ENCODE measurements around the gene AGTR1. TPM values are rescaled to one million over a fixed set of nuclear protein-coding genes. Genes with fewer than 3 reads are reported as not detected.

Gene AGTR1
- polyA plus RNA-seq, 2 of the 4 experiments (the other 2 are of a cell fraction) = 0.92 to 3.1 TPM

DNA sequence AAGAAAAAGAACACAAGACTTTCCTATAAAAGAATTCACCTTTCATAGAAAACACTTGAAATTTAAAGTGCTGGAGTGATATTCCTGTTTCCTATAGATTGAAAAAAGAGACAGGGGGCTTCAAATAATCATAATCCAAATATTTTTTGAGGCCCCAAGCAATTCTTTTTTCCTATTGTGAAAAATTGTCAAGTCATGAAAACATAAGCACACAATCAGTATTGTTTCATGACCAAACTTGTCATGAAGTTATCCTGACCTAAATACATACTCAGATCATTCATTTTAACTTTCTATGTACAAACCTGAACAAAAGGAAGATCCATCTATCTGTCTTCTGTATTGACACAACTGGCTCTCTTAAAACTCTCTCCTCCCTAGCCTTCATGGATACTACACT lies 57.9 kb downstream of the AGTR1 start:
- FAIRE-seq (no peak), ATAC-seq (no peak), DNase-seq (ENCODE audit: low read depth in 1 of 2, low spot score in 1 of 2) (no peak)
- no peak overlapping the region for H3K4me3 ChIP-seq
- no peaks in the 10 kb centered on the region for H3K9me3 ChIP-seq
- H3K4me1 ChIP-seq = no peaks in the 10 kb centered on the region; the same call in 2 of the 3 replicates
- no peak overlapping the region for H3K27ac ChIP-seq
- H3K4me2 ChIP-seq = no peak overlapping the region
- TF ChIP-seq FOSL2 (IDR thresholded peaks at IDR 0.05) = no peak
- no peak for TF ChIP-seq FOSL2 (CRISPR knock-in tag; IDR thresholded peaks at IDR 0.05)
- TF ChIP-seq MAFK (IDR thresholded peaks at IDR 0.05; ENCODE audit: partially characterized antibody) = peak; percentile 74
- TF ChIP-seq NFE2L2 (conservative IDR thresholded peaks at IDR 0.05; ENCODE audit: low read length) = peak; percentile 81
- TF ChIP-seq, protein P1, sequence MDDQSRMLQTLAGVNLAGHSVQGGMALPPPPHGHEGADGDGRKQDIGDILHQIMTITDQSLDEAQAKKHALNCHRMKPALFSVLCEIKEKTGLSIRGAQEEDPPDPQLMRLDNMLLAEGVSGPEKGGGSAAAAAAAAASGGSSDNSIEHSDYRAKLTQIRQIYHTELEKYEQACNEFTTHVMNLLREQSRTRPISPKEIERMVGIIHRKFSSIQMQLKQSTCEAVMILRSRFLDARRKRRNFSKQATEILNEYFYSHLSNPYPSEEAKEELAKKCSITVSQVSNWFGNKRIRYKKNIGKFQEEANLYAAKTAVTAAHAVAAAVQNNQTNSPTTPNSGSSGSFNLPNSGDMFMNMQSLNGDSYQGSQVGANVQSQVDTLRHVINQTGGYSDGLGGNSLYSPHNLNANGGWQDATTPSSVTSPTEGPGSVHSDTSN (IDR thresholded peaks at IDR 0.05) = no peak
- no peak for TF ChIP-seq RARB (CRISPR knock-in tag; IDR thresholded peaks at IDR 0.05)
- TF ChIP-seq POLR2AphosphoS2 (conservative IDR thresholded peaks at IDR 0.05; ENCODE audit: low read length) = no peak
- ChIA-PET CTCF (no interaction called here), POLR2A (no interaction called here)

DNA sequence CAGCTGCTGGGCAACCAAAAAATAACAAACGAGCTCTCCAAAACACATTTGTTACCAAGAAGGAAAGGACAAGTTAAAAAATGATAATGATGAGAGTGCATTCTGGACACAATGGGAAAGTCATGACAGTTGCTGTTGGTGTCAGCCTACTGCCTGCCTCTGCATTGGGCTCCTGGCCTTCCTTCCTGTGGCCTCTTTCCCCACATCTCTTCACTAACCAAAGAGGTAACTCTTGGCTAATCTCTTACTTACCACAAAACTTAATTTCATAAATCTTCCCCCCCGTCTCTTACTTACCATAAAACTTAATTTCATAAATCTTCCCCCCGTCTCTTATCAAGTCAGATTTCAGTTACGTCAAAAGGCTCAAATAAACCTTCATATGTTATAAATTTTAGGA lies 58.6 kb downstream of the AGTR1 start:
- DNase-seq (ENCODE audit: low read depth in 1 of 2, low spot score in 1 of 2) = no peak
- WGBS (ENCODE audit: missing lambda C conversion rate) = 58% methylated on average over 4 of the region's 4 CpGs
- FAIRE-seq = no peak
- Histone ChIP-seq H3K4me1 (no peaks in the 10 kb centered on the region; the same call in 2 of the 3 replicates), H3K9me3 (no peaks in the 10 kb centered on the region), H3K4me3 (no peak overlapping the region), H3K27ac (no peak overlapping the region), H3K4me2 (no peak overlapping the region)
- CTCF ChIA-PET = no interaction called here
- no peak for ATAC-seq
- TF ChIP-seq ESRRA (IDR thresholded peaks at IDR 0.05; ENCODE audit: borderline replicate concordance, low read length) = no peak
- no peak for TF ChIP-seq HOXB13 (CRISPR knock-in tag; IDR thresholded peaks at IDR 0.05; ENCODE audit: low read depth)
- TF ChIP-seq RCOR1 (IDR thresholded peaks at IDR 0.05; ENCODE audit: low read depth, low read length) = no peak
- no peak for TF ChIP-seq SREBF2 (IDR thresholded peaks at IDR 0.05)
- TF ChIP-seq, protein P2, sequence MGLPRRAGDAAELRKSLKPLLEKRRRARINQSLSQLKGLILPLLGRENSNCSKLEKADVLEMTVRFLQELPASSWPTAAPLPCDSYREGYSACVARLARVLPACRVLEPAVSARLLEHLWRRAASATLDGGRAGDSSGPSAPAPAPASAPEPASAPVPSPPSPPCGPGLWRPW (IDR thresholded peaks at IDR 0.05) = no peak
- no peak for TF ChIP-seq ZNF302 (CRISPR knock-in tag; IDR thresholded peaks at IDR 0.05)
- TF ChIP-seq CHD2 (IDR thresholded peaks at IDR 0.05; ENCODE audit: low read length, partially characterized antibody) = no peak
- TF ChIP-seq POLR2AphosphoS2 (conservative IDR thresholded peaks at IDR 0.05; ENCODE audit: low read length) = no peak
- no peak for TF ChIP-seq RARB (CRISPR knock-in tag; IDR thresholded peaks at IDR 0.05)
- no peak for TF ChIP-seq CBX2 (IDR thresholded peaks at IDR 0.05; ENCODE audit: borderline replicate concordance, low read depth)
- TF ChIP-seq HDAC2 (IDR thresholded peaks at IDR 0.05) = no peak
- TF ChIP-seq FOXS1 (CRISPR knock-in tag; IDR thresholded peaks at IDR 0.05) = no peak
- no peak for TF ChIP-seq TFCP2L1 (CRISPR knock-in tag; IDR thresholded peaks at IDR 0.05)
- TF ChIP-seq ZC3H11A (IDR thresholded peaks at IDR 0.05) = no peak
- no peak for TF ChIP-seq ZFP36 (IDR thresholded peaks at IDR 0.05; ENCODE audit: borderline replicate concordance, partially characterized antibody)
- POLR2A ChIA-PET = no interaction called here

DNA sequence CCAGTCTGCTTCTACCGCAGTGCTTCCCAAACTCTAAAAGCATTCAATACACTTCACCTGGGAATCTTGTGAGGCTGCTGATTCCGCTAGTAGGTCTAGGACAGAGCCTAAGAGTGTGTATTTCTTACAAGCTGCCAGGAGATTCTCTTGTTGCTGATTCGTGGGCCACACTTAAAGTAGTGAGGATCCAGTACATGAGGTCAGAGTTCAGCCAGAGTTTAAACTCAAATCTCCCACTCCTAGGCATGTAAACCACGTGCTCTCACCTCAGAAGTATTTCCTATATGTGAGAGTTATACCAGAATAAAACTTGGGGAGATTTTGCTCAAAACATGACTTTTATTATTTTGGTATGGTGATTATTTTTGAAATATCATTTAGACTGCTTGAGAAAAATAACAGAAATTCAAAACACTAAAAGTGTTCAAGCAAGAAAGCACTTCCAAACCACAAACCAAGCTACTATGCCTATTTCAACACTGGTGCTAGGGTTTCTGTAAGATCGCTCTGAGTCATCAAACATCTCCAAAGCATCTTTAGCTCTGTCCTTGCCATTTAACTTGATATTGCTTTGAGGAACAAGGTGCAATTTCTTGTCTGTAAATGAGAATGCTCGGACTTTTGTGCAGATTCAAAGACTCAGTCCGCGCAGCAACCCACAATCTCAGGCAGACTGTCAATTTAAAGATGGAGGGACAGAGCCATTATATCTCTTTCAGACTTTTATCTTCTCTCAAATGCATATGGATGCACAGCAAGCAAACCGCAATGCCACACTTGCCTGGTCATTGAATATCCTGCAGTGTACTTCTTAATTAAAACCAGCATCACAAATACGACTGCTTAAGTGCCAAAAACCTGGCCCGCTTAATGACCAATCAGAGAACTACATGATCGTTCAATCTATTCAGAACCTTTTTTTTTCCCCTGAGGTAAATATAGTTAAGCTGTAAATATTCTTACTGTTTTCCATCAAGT lies 59.8 kb downstream of the AGTR1 start:
- Histone ChIP-seq H3K9me3 (no peaks in the 10 kb centered on the region), H3K4me3 (no peak overlapping the region), H3K4me1 (no peaks in the 10 kb centered on the region; the same call in 2 of the 3 replicates), H3K4me2 (no peak overlapping the region), H3K27ac (no peak overlapping the region)
- no peak for DNase-seq (ENCODE audit: low read depth in 1 of 2, low spot score in 1 of 2)
- 63% methylated on average over 12 of the region's 12 CpGs for WGBS (ENCODE audit: missing lambda C conversion rate)
- FAIRE-seq = no peak
- TF ChIP-seq MAFK (IDR thresholded peaks at IDR 0.05; ENCODE audit: partially characterized antibody) (no peak), NPAS2 (CRISPR knock-in tag; IDR thresholded peaks at IDR 0.05; ENCODE audit: borderline replicate concordance) (no peak), FOXS1 (CRISPR knock-in tag; IDR thresholded peaks at IDR 0.05) (no peak), FOSL2 (IDR thresholded peaks at IDR 0.05) (no peak), FOSL2 (CRISPR knock-in tag; IDR thresholded peaks at IDR 0.05) (no peak), POLR2A (IDR thresholded peaks at IDR 0.05; ENCODE audit: low read length) (no peak)
- TF ChIP-seq, protein P3, sequence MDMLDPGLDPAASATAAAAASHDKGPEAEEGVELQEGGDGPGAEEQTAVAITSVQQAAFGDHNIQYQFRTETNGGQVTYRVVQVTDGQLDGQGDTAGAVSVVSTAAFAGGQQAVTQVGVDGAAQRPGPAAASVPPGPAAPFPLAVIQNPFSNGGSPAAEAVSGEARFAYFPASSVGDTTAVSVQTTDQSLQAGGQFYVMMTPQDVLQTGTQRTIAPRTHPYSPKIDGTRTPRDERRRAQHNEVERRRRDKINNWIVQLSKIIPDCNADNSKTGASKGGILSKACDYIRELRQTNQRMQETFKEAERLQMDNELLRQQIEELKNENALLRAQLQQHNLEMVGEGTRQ (IDR thresholded peaks at IDR 0.05) = no peak
- POLR2A ChIA-PET = no interaction called here
- no peak for ATAC-seq
- CTCF ChIA-PET = no interaction called here
